K562 (cell line): ENCODE data around the gene ST6GALNAC5. TPM values are rescaled to one million over a fixed set of nuclear protein-coding genes. Genes with fewer than 3 reads are reported as not detected.

Source experiments
- ATAC-seq: fragments of 200-7000 bp; cut with Tn5 transposase; 3 replicates; pipeline ENCODE4 v1.9.1; 2020; ENCODE audit warnings: moderate library complexity
- BruUV-seq: library from RNA; stranded (reverse); fragments of 400-500 nt; replicated peaks from 2 replicates; lab custom pipeline; 2021; lab: Mats Ljungman, UMichigan
- CTCF ChIA-PET: fragments of 300-600 bp; formaldehyde crosslinking; extraction: SDS; loops from one replicate; lab custom pipeline; 2021; ENCODE audit warnings: low intra/inter-chr PET ratio; lab: Yijun Ruan, JAX
- POLR2A ChIA-PET: fragments of 300-600, 350-650 bp; sonication (Branson Sonifier 250); formaldehyde crosslinking; extraction: SDS; loops from one replicate; lab custom pipeline; 2021; ENCODE audit warnings: antibody characterized with exemption, inconsistent platforms; lab: Yijun Ruan, JAX
- DNase-seq, 4 experiments: peaks; one replicate each; pipeline versions ENCODE4 v3.0.0 to v3.0.0-alpha.2; 2011 to 2018; ENCODE audit warnings: low spot score in 3 of 4, mixed read lengths in 3 of 4; ENCODE audit errors: extremely low read depth in 1 of 4
- FAIRE-seq: peaks from 2 replicates; lab custom pipeline; 2011; peaks lifted over from hg19 to GRCh38; lab: Jason Lieb, UNC
- H2AFZ ChIP-seq: 2 replicates; pipeline ENCODE4 v1.6.0; 2011; ENCODE audit warnings: low read depth, low read length, control low read depth, inconsistent platforms
- H3K27ac ChIP-seq: fragments of 200-600 bp; 3 replicates; pipeline ENCODE4 v1.8.0; 2011; ENCODE audit warnings: low read depth, mild to moderate bottlenecking, control low read depth, inconsistent platforms, low read length, moderate library complexity, mixed read lengths; ENCODE audit errors: extremely low read depth
- H3K27me3 ChIP-seq, 2 experiments: fragments of 300-600 bp in 1 of 2; 2 replicates in 1 of 2; 3 replicates in 1 of 2; pipeline versions ENCODE4 v1.6.0 to v1.8.0; 2011; ENCODE audit warnings: inconsistent platforms in 2 of 2, low read length in 2 of 2, mild to moderate bottlenecking in 1 of 2, mixed read lengths in 1 of 2, moderate library complexity in 1 of 2; ENCODE audit not compliant: control insufficient read depth in 2 of 2, insufficient read depth in 2 of 2
- H3K36me3 ChIP-seq: fragments of 300-600 bp; 3 replicates; pipeline ENCODE4 v1.8.0; 2011; ENCODE audit warnings: mild to moderate bottlenecking, low read length, inconsistent platforms; ENCODE audit not compliant: control insufficient read depth, insufficient read depth
- H3K4me1 ChIP-seq, 2 experiments: fragments of 200-600 bp in 1 of 2; replicated peaks in 1 of 2; 2 replicates in 1 of 2; 3 replicates in 1 of 2; pipeline versions ENCODE4 v1.5.1 to v1.8.0; 2011; ENCODE audit warnings: inconsistent platforms in 2 of 2, low read length in 2 of 2, mild to moderate bottlenecking in 1 of 2, mixed read lengths in 1 of 2, moderate library complexity in 1 of 2; ENCODE audit not compliant: control insufficient read depth in 2 of 2, insufficient read depth in 2 of 2
- H3K4me2 ChIP-seq: 2 replicates; pipeline ENCODE4 v1.6.1; 2011; ENCODE audit warnings: low read length, control low read depth, inconsistent platforms, mixed read lengths; ENCODE audit not compliant: insufficient read depth
- H3K4me3 ChIP-seq: fragments of 200-600 bp; sonication (generic), shearing (Covaris generic); 2 replicates; pipeline ENCODE4 v1.5.1; 2016; ENCODE audit warnings: control low read depth, inconsistent platforms
- H3K79me2 ChIP-seq: fragments of 200-600 bp; 3 replicates; pipeline ENCODE4 v1.8.0; 2011; ENCODE audit warnings: low read length, inconsistent platforms; ENCODE audit not compliant: control insufficient read depth, insufficient read depth
- H3K9ac ChIP-seq, 2 experiments: 2 replicates each; pipeline versions ENCODE4 v1.6.0 to v1.6.1; 2011; ENCODE audit warnings: low read depth in 2 of 2, low read length in 2 of 2, control low read depth in 1 of 2, inconsistent platforms in 1 of 2, mild to moderate bottlenecking in 1 of 2, mixed read lengths in 1 of 2; ENCODE audit not compliant: insufficient read depth in 1 of 2
- H3K9me1 ChIP-seq: one replicate; pipeline ENCODE4 v1.6.0; 2011; ENCODE audit warnings: inconsistent platforms, mild to moderate bottlenecking, low read length, moderate library complexity; ENCODE audit not compliant: control insufficient read depth, insufficient read depth
- H3K9me3 ChIP-seq: replicated peaks from 2 replicates; pipeline ENCODE4 v1.5.1; 2011; ENCODE audit warnings: low read depth, low read length, inconsistent platforms; ENCODE audit not compliant: control insufficient read depth, insufficient read depth
- H4K20me1 ChIP-seq: replicated peaks from 2 replicates; pipeline ENCODE4 v1.6.1; 2011; ENCODE audit warnings: low read length, inconsistent platforms, mixed read lengths; ENCODE audit not compliant: control insufficient read depth, insufficient read depth
- RBM25 ChIP-seq: fragments of 200-400 bp; formaldehyde crosslinking; IDR thresholded peaks from 2 replicates; pipeline ENCODE4 v1.6.1; 2018; ENCODE audit warnings: low read length, low read depth, moderate library complexity; ENCODE audit not compliant: severe bottlenecking
- RBM39 ChIP-seq: fragments of 200-400 bp; formaldehyde crosslinking; optimal IDR thresholded peaks from 2 replicates; pipeline ENCODE3; 2018; ENCODE audit warnings: low read depth, low read length
- ZNF143 ChIP-seq: sonication (generic); formaldehyde crosslinking; IDR thresholded peaks from 2 replicates; pipeline ENCODE4 v1.9.0; 2022; ENCODE audit warnings: mild to moderate bottlenecking, missing genetic modification reagents
- ZNF830 ChIP-seq: fragments of 250-450 bp; sonication (Bioruptor Pico); IDR thresholded peaks from 2 replicates; pipeline ENCODE4 v1.5.0; 2021; ENCODE audit warnings: mild to moderate bottlenecking
- in situ Hi-C: fragments of 300-500 bp; cut with MboI; formaldehyde crosslinking; loops from 4 replicates; pipeline ENCODE4 v1.15.0; 2018; ENCODE audit warnings: inconsistent platforms, mixed read lengths
- intact Hi-C: fragments of 100-400 bp; cut with micrococcal nuclease; formaldehyde crosslinking; loops from 2 replicates; pipeline ENCODE4 v1.14.2; 2022
- polyA plus RNA-seq, 8 experiments: library from polyadenylated mRNA; depleted of rRNA in 4 of 8; stranded (reverse) in 5 of 8; unstranded in 3 of 8; fragments of >200 nt; fragmentation: Nextera tagmentation in 2 of 8; fragmentation: Illumina TruSeq in 1 of 8; extraction: Ambion mirVana in 2 of 8; extraction: Trizol in 1 of 8; gene quantifications; 2 replicates each; pipeline versions ENCODE4 v1.2.1 to v1.2.3, GENCODE V29; 2011 to 2014; ENCODE audit warnings: inconsistent platforms in 1 of 8, missing spikeins in 1 of 8
- total RNA-seq, 7 experiments: library from RNA; depleted of rRNA in 6 of 7; stranded (reverse); fragments of >200 nt in 6 of 7; fragmentation: Illumina TruSeq in 2 of 7; extraction: Trizol in 2 of 7; gene quantifications; 2 replicates each; pipeline versions ENCODE4 v1.2.1 to v1.2.3, GENCODE V29; 2011 to 2021; ENCODE audit warnings: low replicate concordance in 1 of 7
- TF ChIP-seq, protein P1 (sequence below): sonication (generic); formaldehyde crosslinking; IDR thresholded peaks from 2 replicates; pipeline ENCODE4 v1.8.1; 2023; ENCODE audit warnings: mild to moderate bottlenecking, missing genetic modification reagents

The ST6GALNAC5 gene
- total and polyA plus RNA-seq, 9 of the 15 experiments (the other 6 are each of a cell fraction or from before 2014, with no cell fraction given): 0.04 to 0.14 TPM; not detected in 7

DNA sequence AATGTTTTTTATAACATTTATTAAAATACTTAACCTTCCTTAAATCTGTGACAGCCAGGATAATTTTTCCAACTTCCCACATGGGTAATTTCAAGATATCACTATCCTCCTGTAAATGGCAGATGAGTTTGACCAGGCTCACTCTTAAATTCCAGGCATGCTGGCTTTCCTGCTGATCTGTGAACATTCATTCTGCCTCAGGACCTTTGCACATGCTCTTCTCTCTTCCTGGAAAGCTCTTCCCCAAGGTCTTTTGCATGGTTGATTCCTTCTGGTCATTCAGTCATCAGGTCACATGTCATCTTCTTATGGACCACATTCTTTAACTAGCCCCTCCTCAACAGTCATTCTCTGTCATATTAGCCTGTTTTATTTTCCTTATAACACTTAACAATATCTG is 5.7 kb downstream of the ST6GALNAC5 start:
- FAIRE-seq (no peak), DNase-seq (no peak), ATAC-seq (no peak)
- no peaks in the 10 kb centered on the region for H3K9me1 ChIP-seq
- in situ Hi-C loops (no loop called here), intact Hi-C loops (no loop called here)
- POLR2A ChIA-PET: no interaction called here
- CTCF ChIA-PET: no interaction called here
- no peak overlapping the region for H3K27ac ChIP-seq
- BruUV-seq: no TSS peak
- H2AFZ ChIP-seq: no peak overlapping the region
- TF ChIP-seq RBM25: peak; percentile 70
- TF ChIP-seq RBM39: no peak
- no peak for TF ChIP-seq ZNF830 (CRISPR knock-in tag)
- TF ChIP-seq, protein P1, sequence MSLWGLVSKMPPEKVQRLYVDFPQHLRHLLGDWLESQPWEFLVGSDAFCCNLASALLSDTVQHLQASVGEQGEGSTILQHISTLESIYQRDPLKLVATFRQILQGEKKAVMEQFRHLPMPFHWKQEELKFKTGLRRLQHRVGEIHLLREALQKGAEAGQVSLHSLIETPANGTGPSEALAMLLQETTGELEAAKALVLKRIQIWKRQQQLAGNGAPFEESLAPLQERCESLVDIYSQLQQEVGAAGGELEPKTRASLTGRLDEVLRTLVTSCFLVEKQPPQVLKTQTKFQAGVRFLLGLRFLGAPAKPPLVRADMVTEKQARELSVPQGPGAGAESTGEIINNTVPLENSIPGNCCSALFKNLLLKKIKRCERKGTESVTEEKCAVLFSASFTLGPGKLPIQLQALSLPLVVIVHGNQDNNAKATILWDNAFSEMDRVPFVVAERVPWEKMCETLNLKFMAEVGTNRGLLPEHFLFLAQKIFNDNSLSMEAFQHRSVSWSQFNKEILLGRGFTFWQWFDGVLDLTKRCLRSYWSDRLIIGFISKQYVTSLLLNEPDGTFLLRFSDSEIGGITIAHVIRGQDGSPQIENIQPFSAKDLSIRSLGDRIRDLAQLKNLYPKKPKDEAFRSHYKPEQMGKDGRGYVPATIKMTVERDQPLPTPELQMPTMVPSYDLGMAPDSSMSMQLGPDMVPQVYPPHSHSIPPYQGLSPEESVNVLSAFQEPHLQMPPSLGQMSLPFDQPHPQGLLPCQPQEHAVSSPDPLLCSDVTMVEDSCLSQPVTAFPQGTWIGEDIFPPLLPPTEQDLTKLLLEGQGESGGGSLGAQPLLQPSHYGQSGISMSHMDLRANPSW: no peak
- no peak for TF ChIP-seq ZNF143 (CRISPR knock-in tag)
- H3K4me1 ChIP-seq: peaks cover 0 to 12% of the 10 kb centered on the region in 2 experiments; a peak in 2 of 5 replicates
- no peaks in the 10 kb centered on the region for H3K79me2 ChIP-seq
- H3K9me3 ChIP-seq: no peaks in the 10 kb centered on the region
- H3K4me3 ChIP-seq: no peak overlapping the region
- H3K27me3 ChIP-seq: peaks cover 0 to 11% of the 10 kb centered on the region in 2 experiments; a peak in 2 of 5 replicates
- no peak overlapping the region for H3K4me2 ChIP-seq
- no peak overlapping the region for H3K9ac ChIP-seq
- H3K36me3 ChIP-seq: no peaks in the 10 kb centered on the region
- H4K20me1 ChIP-seq: no peaks in the 10 kb centered on the region
